H1 (cell line): ENCODE measurements around the gene SLC22A13.

Source experiments
- CREB1 ChIP-seq: IDR thresholded peaks from 2 replicates; pipeline ENCODE4 v1.6.1; 2012; ENCODE audit warnings: inconsistent platforms
- MAFK ChIP-seq: IDR thresholded peaks from 2 replicates; pipeline ENCODE4 v1.6.1; 2012; ENCODE audit warnings: low read depth, mild to moderate bottlenecking, improper control_type of control experiment, low read length
- POLR2A ChIP-seq, 2 experiments: IDR thresholded peaks; 1 replicate in 1 of 2; 2 replicates in 1 of 2; pipeline ENCODE4 v1.6.1; 2011; ENCODE audit warnings: low read depth in 2 of 2, low read length in 2 of 2, mild to moderate bottlenecking in 2 of 2; ENCODE audit errors: control extremely low read depth in 1 of 2
- POLR2AphosphoS5 ChIP-seq: IDR thresholded peaks from 2 replicates; pipeline ENCODE4 v1.6.1; 2011; ENCODE audit warnings: low read depth, low read length
- RAD21 ChIP-seq, 2 experiments: IDR thresholded peaks in 1 of 2; conservative IDR thresholded peaks in 1 of 2; 2 replicates each; pipeline ENCODE4 v1.6.1; 2011; ENCODE audit warnings: low read depth in 2 of 2, low read length in 2 of 2, improper control_type of control experiment in 1 of 2, inconsistent platforms in 1 of 2, mild to moderate bottlenecking in 1 of 2, moderate library complexity in 1 of 2
- RFX5 ChIP-seq: IDR thresholded peaks from 2 replicates; pipeline ENCODE4 v1.6.1; 2011; ENCODE audit warnings: low read depth, low read length, improper control_type of control experiment, borderline replicate concordance
- SP2 ChIP-seq: IDR thresholded peaks from 2 replicates; pipeline ENCODE4 v1.6.1; 2012; ENCODE audit warnings: mild to moderate bottlenecking, low read length, inconsistent platforms
- TF ChIP-seq, protein P1 (sequence below): IDR thresholded peaks from 2 replicates; pipeline ENCODE4 v1.6.1; 2011; ENCODE audit warnings: low read depth, mild to moderate bottlenecking, low read length; ENCODE audit not compliant: insufficient read depth
- TF ChIP-seq, protein P2 (sequence below), 3 experiments: IDR thresholded peaks; 1 replicate in 2 of 3; 2 replicates in 1 of 3; pipeline versions ENCODE4 v1.5.1 to v1.6.1; 2011; ENCODE audit warnings: low read length in 3 of 3, mild to moderate bottlenecking in 3 of 3, inconsistent platforms in 2 of 3, low read depth in 1 of 3, moderate library complexity in 1 of 3; ENCODE audit not compliant: insufficient read depth in 1 of 3; ENCODE audit errors: control extremely low read depth in 1 of 3
- TF ChIP-seq, protein P3 (sequence below): IDR thresholded peaks from 2 replicates; pipeline ENCODE4 v1.6.1; 2012; ENCODE audit warnings: inconsistent platforms

DNA sequence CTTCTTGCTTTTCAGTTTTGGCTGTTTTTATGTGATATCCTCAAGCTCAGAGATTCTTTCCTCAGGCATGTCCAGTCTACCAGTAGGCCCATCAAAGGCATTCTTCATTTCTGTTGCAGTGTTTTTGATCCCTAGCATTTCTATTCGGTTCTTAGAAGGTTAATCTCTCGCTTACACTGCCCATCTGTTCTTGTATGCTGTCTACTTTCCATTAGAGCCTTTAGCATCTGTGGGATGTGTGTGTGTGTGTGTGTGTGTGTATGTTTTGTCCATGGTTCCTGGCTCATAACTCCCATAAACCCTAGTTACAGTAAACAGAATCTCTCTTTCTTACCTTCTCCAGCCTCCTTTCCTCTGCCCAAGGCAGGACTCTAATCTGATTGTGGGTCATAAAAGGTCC is 5.1 kb upstream of the SLC22A13 start:
- TF ChIP-seq RAD21 (IDR thresholded peaks at IDR 0.05 in 1 of 2, conservative IDR thresholded peaks at IDR 0.05 in 1 of 2; ENCODE audit: low read depth in 2 of 2, low read length in 2 of 2), result no peak
- TF ChIP-seq, protein P1, sequence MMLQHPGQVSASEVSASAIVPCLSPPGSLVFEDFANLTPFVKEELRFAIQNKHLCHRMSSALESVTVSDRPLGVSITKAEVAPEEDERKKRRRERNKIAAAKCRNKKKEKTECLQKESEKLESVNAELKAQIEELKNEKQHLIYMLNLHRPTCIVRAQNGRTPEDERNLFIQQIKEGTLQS, result no peak
- TF ChIP-seq MAFK, result no peak
- no peak for TF ChIP-seq POLR2AphosphoS5
- TF ChIP-seq, protein P2, sequence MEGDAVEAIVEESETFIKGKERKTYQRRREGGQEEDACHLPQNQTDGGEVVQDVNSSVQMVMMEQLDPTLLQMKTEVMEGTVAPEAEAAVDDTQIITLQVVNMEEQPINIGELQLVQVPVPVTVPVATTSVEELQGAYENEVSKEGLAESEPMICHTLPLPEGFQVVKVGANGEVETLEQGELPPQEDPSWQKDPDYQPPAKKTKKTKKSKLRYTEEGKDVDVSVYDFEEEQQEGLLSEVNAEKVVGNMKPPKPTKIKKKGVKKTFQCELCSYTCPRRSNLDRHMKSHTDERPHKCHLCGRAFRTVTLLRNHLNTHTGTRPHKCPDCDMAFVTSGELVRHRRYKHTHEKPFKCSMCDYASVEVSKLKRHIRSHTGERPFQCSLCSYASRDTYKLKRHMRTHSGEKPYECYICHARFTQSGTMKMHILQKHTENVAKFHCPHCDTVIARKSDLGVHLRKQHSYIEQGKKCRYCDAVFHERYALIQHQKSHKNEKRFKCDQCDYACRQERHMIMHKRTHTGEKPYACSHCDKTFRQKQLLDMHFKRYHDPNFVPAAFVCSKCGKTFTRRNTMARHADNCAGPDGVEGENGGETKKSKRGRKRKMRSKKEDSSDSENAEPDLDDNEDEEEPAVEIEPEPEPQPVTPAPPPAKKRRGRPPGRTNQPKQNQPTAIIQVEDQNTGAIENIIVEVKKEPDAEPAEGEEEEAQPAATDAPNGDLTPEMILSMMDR (IDR thresholded peaks at IDR 0.05; ENCODE audit: control extremely low read depth in 1 of 3, insufficient read depth in 1 of 3, low read depth in 1 of 3, low read length in 3 of 3), result no peak
- TF ChIP-seq RFX5, result no peak
- no peak for TF ChIP-seq POLR2A (IDR thresholded peaks at IDR 0.05; ENCODE audit: control extremely low read depth in 1 of 2, low read depth in 2 of 2, low read length in 2 of 2)
- TF ChIP-seq, protein P3, sequence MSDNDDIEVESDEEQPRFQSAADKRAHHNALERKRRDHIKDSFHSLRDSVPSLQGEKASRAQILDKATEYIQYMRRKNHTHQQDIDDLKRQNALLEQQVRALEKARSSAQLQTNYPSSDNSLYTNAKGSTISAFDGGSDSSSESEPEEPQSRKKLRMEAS, result no peak
- no peak for TF ChIP-seq SP2
- TF ChIP-seq CREB1, result no peak
